ENCODE data around the gene GNPTG.
"Not testable (repeated sequence)": the region's sequence is repeated elsewhere in the genome, so short reads cannot be mapped to it uniquely, and the experiment has no call there.

GNPTG gene

DNA sequence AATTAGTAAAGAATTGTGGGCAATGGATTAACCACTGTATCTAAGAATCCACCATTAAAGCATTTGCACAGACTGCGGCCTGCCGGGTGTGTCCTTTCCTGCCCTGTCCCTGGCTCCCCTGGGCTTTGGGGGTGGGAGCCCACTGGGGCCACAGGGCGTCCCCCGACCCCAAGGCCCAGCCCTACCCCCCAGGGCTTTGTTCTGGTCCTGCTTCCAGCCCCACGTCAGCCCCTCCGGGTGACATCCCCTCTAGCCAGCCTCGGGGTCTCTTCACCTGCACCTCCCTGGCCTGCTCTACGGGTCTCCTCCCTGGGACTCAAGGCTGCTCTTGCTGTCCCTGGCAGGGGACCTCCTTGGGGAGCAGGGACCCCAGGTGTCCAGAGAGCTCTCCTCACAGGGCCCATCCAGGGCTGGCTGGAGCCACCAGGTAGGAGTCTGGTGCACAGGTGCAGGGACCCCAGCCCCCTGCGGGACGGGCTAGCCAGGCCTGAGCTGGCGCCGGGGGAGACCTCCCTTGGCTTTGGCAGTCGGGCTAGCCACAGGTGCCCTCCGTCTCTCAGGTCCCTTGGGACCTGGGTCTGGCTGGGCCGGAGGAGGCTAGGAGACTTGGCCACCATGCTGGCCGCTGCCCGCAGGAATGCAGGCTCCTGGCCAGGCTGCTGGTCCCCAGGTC is 24.6 kb upstream of the GNPTG start:
- Histone ChIP-seq H3K9me3 (peaks cover 5% of the 10 kb centered on the region; the same call in 1 of the 2 replicates), H3K4me3 (ENCODE audit: low read depth, low read length) (no peak overlapping the region), H3K36me3 (peaks cover 25% of the 10 kb centered on the region), H3K27me3 (peaks cover 9% of the 10 kb centered on the region), H3K4me1 (peaks cover 5% of the 10 kb centered on the region; the same call in 1 of the 2 replicates)
- TF ChIP-seq, protein P1, sequence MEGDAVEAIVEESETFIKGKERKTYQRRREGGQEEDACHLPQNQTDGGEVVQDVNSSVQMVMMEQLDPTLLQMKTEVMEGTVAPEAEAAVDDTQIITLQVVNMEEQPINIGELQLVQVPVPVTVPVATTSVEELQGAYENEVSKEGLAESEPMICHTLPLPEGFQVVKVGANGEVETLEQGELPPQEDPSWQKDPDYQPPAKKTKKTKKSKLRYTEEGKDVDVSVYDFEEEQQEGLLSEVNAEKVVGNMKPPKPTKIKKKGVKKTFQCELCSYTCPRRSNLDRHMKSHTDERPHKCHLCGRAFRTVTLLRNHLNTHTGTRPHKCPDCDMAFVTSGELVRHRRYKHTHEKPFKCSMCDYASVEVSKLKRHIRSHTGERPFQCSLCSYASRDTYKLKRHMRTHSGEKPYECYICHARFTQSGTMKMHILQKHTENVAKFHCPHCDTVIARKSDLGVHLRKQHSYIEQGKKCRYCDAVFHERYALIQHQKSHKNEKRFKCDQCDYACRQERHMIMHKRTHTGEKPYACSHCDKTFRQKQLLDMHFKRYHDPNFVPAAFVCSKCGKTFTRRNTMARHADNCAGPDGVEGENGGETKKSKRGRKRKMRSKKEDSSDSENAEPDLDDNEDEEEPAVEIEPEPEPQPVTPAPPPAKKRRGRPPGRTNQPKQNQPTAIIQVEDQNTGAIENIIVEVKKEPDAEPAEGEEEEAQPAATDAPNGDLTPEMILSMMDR (IDR thresholded peaks at IDR 0.05; ENCODE audit: low read depth, low read length) = no peak
- no peak for DNase-seq

DNA sequence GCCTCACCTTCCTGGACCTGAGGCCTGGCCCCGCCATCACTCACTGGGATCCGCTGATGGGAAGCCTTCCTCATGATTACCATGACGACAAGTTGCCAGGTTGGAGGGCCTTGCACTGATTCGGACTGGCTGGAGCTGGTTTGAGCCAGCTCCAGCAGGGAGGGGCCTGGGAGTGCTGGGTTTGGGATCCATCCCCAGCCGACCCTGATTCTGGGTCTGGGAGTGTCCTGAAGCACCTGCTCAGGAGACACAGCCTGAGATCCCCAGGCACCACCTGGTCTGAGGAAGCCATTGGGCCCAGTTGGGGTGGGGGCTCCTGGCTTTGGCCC is 24.1 kb upstream of the GNPTG start:
- Histone ChIP-seq H3K9me3 (peaks cover 5% of the 10 kb centered on the region; the same call in 1 of the 2 replicates), H3K36me3 (peaks cover 22% of the 10 kb centered on the region), H3K27me3 (peaks cover 14% of the 10 kb centered on the region), H3K4me1 (peaks cover 7% of the 10 kb centered on the region; the same call in 1 of the 2 replicates), H3K4me3 (ENCODE audit: low read depth, low read length) (no peak overlapping the region)
- no peak for DNase-seq
- TF ChIP-seq, protein P1 (IDR thresholded peaks at IDR 0.05; ENCODE audit: low read depth, low read length) = no peak

DNA sequence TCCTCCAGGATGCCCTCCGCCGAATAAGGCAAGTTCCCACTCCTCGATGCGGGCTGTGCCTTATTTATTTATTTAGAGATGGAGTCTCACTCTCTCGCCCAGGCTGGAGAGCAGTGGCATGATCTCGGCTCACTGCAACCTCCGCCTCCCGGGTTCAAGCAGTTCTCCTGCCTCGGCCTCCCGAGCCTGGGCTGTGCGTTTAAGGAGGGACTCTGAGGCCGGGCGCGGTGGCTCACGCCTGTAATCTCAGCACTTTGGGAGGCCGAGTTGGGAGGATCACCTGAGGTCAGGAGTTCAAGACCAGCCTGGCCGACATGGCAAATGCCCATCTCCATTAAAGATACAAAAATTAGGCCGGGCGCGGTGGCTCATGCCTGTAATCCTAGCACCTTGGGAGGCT is 23.6 kb upstream of the GNPTG start:
- DNase-seq; H3K9me3 ChIP-seq; H3K4me1 ChIP-seq; H3K4me3 ChIP-seq (ENCODE audit: low read depth, low read length): not testable (repeated sequence)
- Histone ChIP-seq H3K27me3 (peaks cover 20% of the 10 kb centered on the region), H3K36me3 (peaks cover 22% of the 10 kb centered on the region)

DNA sequence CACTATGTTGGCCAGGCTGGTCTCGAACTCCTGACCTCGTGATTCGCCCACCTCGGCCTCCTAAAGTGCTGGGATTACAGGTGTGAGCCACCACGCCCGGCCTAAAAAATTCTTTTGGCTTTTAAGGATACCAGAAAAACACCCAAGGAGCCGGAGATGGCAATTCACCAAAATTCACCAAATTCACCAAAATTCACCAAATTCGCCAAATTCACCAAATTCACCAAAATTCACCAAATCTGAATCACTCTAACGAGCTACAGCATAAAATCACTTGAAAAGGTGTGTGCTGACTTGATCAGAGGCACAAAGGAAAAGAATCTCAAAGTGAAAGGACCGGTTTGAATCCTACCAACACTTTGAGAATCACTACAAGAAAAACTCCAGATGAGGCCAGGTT is 22.8 kb upstream of the GNPTG start:
- not testable (repeated sequence) for H3K4me3 ChIP-seq (ENCODE audit: low read depth, low read length); H3K4me1 ChIP-seq; DNase-seq; H3K9me3 ChIP-seq
- Histone ChIP-seq H3K27me3 (peaks cover 28% of the 10 kb centered on the region), H3K36me3 (peaks cover 14% of the 10 kb centered on the region)

DNA sequence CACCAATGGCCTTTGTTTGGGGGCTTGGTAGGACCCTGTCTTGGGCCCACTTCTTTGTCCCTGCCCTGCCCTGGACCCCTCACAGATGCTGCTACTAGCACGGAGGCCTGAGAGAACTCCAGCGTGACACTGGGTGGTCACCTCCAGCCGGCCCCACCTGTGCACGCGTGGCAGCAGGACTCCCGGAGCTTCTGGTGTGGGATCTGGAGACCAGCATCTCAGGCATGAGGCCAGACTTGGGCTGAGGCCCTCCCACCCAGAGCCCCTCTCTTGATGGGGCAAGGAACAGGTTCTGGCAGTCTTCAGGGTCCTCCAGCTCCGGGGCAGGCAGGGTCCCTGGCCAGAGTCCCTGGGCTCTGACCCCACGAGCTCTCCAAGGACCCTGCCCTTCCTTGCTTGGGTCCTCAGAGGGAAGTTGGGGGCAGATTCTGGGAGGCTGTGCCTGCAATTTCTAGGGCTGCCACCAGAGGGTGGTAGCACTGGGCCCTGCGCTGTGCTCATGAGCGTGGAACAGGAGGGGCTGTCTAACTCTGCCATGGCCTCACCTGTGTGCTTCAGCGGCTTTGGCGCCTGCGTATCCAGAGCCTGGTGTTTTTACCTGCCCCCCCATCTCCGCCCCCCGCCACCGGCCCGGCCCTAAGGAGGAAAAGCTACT is 21.3 kb upstream of the GNPTG start:
- Histone ChIP-seq H3K36me3 (peaks cover 4% of the 10 kb centered on the region; the same call in 1 of the 2 replicates), H3K4me1 (peaks cover 7% of the 10 kb centered on the region; the same call in 1 of the 2 replicates), H3K4me3 (ENCODE audit: low read depth, low read length) (no peak overlapping the region), H3K9me3 (peaks cover 5% of the 10 kb centered on the region; the same call in 1 of the 2 replicates), H3K27me3 (peaks cover 42% of the 10 kb centered on the region)
- TF ChIP-seq, protein P1 (IDR thresholded peaks at IDR 0.05; ENCODE audit: low read depth, low read length) = peak; percentile 68
- DNase-seq = no peak

DNA sequence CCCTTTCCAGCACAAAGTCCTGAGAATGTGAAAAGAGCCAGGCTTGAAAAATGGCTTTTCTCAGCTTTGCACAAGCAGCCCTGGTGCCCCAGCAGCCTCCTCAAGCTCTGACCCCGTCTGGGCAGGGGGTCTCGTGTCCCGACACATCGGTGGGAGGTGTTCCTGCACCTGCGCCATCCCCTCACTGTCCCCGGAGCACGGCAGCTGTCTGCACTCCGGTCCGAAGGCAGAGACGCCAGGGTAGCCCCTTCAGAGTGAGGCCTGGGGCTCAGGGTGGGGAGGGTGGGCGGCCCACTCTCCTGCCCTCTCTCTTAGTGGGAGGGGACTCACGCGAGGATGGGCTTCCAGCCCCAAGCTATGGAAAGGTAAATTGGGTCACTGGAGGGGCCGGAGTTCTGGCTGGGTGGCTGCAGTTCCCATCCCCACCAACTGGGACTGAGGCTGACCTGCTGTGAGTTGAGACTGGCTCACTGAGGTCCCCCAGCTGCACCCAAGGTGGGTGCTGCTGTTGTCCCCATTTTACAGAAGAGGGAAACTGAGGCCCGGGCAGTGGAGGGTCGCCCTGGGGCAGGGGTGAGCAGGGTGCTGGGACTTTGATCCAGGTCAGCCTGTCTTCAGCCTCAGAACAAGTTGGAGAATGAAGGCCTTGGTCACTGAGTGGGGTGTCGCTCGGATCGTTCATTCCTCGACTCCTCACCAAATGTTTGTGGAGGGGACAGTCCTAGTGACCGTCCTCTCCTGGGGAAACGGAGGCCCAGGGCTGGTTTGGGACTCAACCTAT is 20.6 kb upstream of the GNPTG start:
- Histone ChIP-seq H3K27me3 (peaks cover 49% of the 10 kb centered on the region), H3K36me3 (no peaks in the 10 kb centered on the region), H3K4me1 (peaks cover 7% of the 10 kb centered on the region; the same call in 1 of the 2 replicates), H3K4me3 (ENCODE audit: low read depth, low read length) (no peak overlapping the region), H3K9me3 (peaks cover 5% of the 10 kb centered on the region; the same call in 1 of the 2 replicates)
- no peak for DNase-seq
- TF ChIP-seq, protein P1 (IDR thresholded peaks at IDR 0.05; ENCODE audit: low read depth, low read length) = no peak

Data from BE2C (cell line).